ENCODE results near the gene CORO1A.
A peak's percentile ranks its signal among the peaks of the same experiment; 100 is the strongest.
"Not testable (repeated sequence)": the region's sequence is repeated elsewhere in the genome, so short reads cannot be mapped to it uniquely, and the experiment has no call there.

The CORO1A gene

DNA sequence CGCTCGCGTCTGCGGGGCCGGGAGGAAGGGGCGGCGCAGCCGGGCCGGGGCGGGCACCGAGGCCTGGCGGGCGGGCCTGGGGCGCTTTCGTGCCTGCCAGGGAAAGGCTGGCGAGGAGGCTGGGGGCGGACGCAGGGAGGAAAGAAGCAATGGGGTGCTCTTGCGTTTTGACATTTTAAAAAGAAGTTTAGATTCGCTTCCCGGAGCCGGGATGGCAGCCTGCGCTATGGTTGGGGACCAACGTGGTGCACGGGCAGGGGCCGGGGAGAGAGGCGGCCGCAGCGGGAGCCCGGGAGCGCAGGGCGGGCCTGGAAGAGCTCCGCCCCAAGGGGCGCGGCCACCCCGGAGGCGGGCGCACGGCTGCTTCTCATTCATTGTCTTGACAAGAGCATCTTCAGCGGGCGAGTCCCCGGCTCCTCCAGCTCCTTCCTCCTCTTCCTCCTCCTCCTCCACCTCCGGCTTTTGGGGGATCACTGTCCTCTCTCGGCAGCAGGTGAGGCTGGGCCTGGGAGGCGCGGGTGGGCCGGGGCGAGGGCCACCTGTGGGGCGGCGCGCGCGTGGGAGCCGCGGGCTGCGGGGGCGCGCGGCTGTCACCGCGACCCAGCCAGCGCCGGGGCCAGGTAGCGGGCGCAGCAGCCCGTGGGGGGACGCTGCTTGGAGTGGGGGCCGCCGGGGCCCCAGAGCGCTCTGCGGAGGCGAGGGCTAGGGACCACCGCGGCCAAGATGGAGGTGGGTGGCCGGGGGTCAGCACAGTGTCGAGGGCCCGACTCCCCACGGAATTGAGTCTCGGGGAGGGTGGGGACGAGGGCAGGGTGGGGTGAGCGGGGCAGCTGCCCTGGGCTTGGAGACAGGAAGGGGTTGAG, at the start of gene CORO1A:
TSS of gene CORO1A (plus strand) at position 370 of the 863 bp plus-strand sequence. CDS start 1,608 bp downstream, outside the sequence.
- DNase-seq: peak; percentile 91

DNA sequence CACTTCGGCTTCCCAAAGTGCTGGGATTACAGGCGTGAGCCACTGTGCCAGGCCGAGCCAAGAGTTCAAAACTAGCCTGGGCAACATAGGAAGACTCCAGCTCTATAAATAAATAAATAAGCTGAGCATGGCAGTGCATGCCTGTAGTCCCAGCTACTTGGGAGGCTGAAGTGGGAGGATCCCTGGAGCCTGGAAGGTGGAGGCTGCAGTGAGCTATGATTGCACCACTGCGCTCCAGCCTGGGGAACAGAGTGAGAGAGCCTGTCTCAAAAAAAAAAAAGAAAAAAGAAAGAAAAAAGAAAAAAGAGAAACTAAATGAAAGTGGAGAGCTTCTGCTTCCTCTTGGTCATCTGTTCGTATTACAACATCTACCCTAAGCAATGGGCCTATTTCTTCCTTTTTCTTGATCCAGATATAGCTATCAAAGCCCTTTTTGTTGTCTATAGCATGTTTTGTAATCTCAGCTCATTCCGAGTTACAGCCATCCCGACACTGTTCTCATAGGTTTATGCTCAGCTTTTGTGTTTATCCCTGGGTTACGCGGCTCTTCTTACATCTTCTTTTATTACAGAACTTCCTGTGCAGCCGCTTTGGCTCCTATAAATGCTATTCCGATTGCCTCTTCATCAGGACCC, 46.3 kb upstream of the CORO1A start:
- no peak for DNase-seq

DNA sequence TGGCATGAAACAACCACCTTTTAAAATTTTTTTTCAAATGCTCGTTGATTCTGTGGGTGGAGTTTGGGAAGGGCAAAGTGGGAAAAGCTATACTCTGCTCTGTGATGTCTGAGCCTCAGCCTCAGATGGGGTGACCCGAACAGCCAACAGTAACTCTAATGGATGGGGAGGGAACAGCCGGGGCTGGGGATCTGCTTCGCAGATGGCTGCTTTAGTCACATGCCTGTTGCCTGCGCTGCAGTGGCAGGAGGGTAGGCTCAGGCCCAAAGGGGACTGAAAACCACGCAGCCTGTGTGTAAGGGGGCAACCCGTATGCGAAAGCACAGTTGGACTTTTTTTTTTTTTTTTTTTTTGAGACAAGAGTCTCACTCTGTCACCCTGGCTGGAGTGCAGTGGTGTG, 45.5 kb upstream of the CORO1A start:
- no peak for DNase-seq

DNA sequence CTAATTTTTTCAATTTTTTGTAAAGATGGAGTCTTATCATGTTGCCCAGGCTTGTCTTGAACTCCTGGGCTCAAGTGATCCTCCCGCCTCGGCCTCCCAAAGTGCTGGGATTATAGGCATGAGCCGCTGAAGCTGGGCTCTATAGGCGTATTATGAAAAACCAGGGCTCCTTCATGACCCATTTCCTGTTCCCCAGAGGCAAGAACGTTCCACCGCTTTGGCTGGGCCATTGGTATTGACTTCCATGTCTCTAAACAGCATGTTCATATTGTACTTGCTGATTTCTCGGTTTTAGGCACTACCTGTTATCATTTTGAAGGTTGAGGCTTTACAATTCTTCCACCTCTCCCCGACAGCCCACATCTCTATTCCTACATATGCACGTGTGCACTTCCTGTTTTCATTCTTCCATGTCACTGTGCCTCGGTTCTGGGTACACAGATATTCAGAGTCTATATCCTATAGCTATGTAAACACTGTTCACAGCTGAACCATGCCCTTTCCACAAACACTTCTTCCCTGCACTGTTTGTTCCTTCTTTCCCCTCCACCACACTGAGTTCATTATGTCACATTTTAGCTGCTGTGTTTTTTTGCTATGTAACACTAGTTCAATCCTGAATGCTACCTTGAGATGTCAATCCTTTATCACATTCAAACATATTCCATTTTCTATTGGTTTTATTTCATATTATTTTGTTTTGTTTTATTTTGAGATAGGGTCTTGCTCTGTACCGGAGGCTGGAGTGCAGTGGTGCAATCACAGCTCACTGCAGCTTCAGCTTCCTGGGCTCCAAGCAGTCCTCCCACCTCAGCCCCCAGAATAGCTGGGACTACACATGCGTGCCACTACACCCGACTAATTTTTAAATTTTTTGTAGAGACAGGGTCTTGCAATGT, 43.6 kb upstream of the CORO1A start:
- no peak for DNase-seq

DNA sequence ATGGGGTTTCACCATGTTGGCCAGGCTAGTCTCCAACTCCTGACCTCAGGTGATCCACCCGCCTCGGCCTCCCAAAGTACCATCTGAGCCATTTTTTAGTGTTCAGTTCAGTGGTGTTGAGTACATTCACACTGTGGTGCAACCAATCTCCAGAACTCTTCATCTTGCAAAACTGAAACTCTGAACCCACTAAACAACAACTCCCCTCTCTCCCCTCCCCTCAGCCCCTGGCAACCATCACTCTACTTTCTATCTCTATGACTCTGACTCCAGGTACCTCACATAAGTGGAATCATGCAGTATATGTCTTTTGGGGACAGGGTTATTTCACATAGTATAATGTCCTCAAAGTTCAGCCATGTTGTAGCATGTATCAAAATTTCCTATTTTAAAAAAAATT, 41.7 kb upstream of the CORO1A start:
- DNase-seq: no peak

DNA sequence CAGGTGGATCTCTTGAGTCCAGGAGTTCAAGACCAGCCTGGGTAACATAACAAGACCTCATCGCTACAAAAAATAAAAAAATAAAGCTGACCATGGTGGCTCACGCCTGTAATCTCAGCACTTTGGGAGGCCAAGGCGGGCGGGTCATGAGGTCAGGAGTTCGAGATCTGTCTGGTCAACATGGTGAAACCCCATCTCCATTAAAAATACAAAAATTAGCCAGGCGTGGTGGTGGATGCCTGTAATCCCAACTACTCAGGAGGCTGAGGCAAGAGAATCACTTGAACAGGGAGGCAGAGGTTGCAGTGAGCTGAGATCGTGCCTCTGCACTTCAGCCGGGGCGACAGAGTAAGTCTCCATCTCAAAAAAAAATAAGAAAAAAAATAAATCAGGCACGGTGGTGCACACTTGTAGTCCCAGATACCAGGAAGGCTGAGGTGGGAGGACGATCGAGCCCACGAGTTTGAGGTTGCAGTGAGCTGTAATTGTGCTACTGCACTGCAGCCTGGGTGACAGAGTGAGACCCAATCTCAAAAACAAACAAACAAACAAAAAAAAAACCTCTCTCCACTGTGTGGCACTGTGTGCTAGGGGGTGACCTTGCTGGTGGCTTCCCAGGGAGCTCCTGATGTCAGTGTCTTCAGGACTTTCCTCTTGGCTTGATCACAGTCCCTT, 40.6 kb upstream of the CORO1A start:
- no peak for DNase-seq

DNA sequence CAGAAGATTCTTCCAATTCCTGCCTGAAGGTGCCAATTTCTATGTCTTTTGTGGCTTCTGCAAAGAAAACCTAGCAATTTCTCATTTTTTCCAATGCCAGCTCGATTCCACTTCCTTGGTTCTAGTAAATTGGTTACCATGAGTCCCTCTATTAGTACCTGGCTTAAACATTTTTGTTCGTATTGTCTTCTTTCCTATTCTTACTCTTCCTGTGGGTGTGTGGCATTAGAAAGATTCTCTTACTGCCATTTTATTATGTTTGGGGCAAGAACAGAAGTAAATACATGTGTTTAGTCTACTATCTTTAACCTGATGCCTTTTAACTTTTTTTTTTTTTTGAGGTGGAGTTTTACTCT, 40.1 kb upstream of the CORO1A start:
- no peak for DNase-seq

DNA sequence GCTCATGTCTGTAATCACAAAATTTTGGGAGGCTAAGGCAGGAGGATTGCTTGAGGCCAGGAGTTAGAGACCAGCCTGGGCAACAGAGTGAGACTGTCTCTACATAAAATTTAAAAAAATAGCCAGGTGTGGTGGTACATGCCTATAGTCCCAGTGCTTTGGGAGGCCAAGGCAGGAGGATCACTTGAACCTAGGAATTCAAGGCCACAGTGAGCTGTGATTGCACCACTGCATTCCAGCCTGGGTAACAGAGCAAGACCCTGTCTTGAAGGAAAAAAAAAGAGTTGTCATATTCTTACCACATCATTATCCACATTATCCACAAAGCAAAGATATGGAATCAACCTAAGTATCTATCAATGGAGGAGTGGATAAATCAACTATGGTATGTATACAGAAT, 39.4 kb upstream of the CORO1A start:
- DNase-seq: no peak

DNA sequence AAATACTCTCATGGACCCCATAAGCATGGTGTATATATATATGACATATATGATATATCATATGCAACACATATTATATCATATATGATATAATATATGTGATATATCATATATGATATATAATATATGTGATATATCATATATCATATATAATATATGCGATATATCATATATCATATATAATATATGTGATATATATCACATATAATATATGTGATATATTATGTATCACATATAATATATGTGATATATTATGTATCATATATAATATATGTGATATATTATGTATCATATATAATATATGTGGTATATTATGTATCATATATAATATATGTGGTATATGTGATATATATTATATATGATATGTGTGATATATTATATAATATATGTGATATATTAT, 38.5 kb upstream of the CORO1A start:
- DNase-seq: no peak

DNA sequence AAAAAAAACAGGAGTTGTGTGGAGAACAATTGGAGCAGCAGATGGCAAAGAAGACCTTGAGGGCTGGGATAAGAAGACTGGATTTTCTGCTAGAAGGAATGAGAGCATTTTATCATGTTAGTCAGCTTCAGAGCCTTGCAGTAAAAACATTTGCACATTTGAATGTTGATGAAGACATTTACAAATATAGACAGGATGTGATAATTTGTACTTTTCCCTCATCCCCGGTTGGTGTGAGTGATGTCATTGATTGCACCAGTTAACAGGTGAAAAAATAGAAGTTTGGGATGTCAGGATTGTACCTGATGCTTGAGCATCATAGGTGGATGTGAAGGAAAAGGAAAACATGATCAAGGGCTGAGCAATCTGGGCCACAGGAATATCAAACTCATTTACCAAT, 37.7 kb upstream of the CORO1A start:
- DNase-seq: no peak

DNA sequence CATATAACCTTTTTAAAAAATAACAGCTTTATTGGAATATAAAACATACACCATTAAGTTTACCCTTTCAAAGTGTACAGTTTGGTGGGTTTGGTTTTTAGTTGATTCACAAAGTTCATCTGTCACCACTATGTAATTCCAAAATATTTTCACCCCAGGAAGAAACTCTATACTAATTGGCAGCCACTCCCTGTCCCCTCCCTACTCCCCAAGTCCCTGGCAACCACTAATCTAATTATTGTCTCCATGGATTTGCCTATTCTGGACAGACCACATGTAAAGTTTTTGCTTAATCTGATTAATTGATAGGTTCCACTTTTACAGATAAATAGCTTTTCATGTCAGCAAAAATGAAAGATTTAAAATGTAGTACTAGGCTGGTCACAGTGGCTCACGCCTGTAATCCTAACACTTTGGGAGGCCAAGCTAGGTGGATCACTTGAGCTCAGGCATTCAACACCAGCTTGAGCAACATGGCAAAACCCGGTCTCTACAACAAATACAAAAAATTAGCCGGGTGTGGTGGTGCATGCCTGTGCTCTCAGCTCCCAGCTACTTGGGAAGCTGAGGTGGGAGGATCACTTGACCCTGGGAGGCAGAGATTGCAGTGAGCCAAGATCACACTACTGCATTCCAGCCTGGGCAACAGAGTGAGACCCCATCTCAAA, 35.4 kb upstream of the CORO1A start:
- no peak for DNase-seq

DNA sequence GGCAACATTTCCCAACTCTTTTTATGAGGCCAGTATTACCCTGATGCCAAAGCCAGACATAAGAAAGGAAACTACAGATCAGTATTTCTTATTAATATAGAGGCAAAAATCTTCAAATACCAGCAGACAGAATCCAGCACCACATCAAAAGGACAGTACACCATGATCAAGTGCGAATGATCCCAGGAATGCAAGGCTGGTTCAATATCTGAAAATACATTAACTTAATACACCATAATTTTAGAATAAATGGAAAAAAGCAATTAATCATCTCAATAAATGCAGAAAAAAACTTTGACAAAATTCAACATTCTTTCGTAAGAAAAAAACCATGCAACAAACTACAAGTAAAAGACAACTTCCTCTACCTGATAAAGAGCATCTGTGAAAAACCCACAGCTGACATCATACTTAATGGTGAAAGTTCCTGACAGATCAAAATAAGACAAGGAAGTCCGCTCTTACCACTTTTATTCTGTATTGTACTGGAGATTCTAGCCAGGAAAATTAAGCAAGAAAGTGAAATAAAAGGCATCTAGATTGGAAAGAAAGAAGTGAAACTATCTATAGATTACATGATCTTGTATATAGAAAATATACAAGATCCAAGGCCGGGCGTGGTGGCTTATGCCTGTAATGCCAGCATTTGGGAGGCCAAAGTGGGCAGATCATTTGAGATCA, 34.0 kb upstream of the CORO1A start:
- no peak for DNase-seq

DNA sequence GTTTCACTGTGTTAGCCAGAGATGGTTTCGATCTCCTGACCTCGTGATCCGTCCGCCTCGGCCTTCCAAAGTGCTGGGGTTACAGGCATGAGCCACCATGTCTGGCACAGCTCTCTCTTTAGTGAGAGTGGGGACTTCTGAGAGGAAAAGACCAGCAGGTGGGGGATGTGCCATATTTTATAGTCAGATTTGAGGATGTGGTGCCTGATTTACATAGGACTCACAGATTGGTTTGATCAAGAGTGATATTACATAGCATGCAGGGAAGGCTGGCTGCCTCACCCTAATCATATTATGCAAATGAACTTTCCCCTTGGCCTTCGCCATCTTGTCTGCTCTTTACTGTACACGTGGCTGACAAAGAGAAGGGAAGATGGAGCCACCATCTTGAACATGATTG, 32.3 kb upstream of the CORO1A start:
- DNase-seq: no peak

DNA sequence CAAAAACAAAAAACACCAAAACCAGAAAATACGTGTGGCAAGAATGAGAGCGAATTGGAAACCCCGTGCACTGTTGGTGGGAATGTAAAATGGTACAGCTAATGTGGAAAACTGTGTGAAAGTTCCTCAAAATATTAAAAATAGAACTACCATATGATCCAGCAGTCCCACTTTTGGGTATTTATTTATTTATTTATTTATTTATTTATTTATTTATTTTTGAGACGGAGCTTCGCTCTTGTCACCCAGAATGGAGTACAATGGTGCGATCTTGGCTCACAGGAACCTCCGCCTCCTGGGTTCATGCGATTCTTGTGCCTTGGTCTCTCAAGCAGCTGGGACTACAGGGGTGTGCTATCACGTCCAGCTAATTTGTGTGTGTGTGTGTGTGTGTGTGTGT, 30.9 kb upstream of the CORO1A start:
- DNase-seq: no peak

DNA sequence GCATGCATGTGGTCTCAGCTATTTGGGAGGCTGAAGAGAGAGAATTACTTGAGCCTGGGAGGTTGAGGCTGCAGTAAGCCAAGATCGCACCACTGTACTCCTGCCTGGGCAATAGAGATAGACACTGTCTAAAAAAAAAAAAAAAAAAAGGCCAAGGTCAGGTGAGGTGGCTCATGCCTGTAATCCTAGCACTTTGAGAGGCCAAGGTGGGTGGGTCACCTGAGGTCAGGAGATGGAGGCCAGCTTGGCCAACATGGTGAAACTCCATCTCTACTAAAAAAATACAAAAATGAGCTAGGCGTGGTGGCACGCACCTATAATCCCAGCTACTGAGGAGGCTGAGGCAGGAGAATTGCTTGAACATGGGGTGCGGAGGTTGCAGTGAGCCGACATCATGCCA, 28.2 kb upstream of the CORO1A start:
- DNase-seq: no peak

DNA sequence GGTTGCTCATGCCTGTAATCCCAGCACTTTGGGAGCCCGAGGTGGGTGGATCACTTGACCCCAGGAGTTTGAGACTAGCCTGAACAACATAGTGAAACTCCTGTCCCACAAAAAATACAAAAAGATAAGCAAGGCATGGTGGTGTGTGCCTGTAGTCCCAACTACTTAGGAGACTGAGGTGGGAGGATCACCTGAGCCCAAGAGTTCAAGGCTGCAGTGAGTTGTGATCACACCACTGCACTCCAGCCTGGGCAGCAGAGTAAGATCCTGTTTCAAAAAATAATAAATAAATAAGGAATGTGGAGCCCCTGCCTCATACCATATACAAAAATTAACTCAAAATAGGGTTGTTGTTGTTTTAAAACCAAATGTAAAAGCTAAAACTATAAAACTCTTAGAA, 26.2 kb upstream of the CORO1A start:
- no peak for DNase-seq

DNA sequence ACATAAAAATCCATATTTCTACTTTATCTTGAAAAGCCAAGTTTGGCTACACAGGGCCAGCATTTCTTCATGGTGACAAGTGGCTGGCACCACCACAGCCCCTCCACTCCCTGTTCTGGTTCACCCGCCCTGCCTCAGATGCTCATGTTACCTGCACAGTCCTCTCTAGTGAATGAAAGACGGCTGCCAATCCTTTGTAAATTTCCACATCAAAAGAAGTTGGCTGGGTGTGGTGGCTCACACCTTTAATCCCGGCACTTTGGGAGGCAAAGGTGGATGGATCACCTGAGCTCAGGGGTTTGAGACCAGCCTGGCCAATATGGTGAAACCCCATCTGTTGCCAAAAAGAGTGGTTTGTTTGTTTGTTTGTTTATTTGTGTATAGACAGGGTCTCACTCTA, 19.9 kb upstream of the CORO1A start:
- no peak for DNase-seq

DNA sequence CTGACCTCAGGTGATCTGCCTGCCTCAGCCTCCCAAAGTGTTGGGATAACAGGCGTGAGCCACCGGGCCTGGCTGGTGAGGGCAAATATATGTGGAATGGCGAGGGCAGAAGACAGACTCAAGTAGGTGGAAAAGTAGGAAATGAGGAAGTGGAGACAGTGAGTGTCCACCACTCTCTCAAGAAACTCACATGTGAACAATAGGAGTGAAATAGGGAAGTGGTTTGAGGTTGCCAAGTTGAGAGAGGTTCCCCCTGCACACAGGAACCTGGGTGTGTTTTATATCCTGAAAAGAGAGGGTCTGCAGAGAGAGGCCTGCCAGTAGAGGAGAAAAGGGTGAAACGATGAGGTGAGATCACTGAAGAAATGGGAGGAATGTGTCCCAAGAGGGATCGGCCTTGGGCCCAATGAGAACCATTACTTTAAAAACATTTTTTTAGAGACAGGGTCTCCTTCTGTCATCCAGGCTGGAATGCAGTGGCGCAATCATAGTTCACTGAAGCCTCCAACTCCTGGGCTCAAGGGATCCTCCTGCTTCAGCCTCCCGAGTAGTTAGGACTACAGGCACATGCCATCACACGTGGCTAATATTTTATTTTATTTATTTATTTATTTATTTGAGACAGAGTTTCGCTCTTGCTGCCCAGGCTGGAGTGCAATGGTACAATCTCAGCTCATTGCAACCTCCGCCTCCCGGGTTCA, 17.1 kb upstream of the CORO1A start:
- no peak for DNase-seq

DNA sequence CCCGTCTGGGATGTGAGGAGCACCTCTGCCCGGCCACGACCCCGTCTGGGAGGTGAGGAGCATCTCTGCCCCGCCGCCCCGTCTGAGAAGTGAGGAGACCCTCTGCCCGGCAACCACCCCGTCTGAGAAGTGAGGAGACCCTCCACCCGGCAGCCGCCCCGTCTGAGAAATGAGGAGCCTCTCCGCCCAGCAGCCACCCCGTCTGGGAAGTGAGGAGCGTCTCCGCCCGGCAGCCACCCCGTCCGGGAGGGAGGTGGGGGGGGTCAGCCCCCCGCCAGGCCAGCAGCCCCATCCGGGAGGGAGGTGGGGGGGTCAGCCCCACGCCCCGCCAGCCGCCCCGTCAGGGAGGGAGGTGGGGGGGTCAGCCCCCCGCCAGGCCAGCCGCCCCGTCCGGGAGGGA, 14.7 kb upstream of the CORO1A start:
- DNase-seq: not testable (repeated sequence)

DNA sequence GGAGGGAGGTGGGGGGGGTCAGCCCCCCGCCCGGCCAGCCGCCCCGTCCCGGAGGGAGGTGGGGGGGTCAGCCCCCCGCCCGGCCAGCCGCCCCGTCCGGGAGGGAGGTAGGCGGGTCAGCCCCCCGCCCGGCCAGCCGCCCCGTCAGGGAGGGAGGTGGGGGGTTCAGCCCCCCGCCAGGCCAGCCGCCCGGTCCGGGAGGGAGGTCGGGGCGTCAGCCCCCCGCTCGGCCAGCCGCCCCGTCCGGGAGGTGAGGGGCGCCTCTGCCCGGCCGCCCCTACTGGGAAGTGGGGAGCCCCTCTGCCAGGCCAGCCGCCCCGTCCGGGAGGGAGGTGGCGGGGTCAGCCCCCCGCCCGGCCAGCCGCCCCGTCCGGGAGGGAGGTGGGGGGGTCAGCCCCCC, 14.0 kb upstream of the CORO1A start:
- not testable (repeated sequence) for DNase-seq

DNA sequence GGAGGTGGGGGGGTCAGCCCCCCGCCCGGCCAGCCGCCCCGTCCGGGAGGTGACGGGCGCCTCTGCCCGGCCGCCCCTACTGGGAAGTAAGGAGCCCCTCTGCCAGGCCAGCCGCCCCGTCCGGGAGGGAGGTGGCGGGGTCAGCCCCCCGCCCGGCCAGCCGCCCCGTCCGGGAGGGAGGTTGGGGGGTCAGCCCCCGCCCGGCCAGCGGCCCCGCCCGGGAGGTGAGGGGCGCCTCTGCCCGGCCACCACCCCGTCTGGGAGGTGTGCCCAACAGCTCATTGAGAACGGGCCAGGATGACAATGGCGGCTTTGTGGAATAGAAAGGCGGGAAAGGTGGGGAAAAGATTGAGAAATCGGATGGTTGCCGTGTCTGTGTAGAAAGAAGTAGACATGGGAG, 13.3 kb upstream of the CORO1A start:
- DNase-seq: not testable (repeated sequence)

Measured in activated CD4-positive, alpha-beta T cell treated with anti-CD3 and anti-CD28 coated beads, Interleukin-2, amount 50 U/mL, for 16 hours (primary cell).